ENCODE results near the gene BMP8A.

Gene BMP8A

GRCh38 chr1:39571178-39571483 is 79.7 kb downstream of the BMP8A start:
- DNase-seq (ENCODE audit: low spot score) = no peak

- no peak for DNase-seq (ENCODE audit: low spot score)
Observed at GRCh38 chr1:39572379-39573096, 81.1 kb downstream of the BMP8A start.

- DNase-seq (ENCODE audit: low spot score) = no peak
Observed at GRCh38 chr1:39573097-39573465, 81.6 kb downstream of the BMP8A start.

- DNase-seq (ENCODE audit: low spot score) = no peak
Observed at GRCh38 chr1:39573736-39574624, 82.5 kb downstream of the BMP8A start.

GRCh38 chr1:39574646-39575045 is 83.2 kb downstream of the BMP8A start:
- DNase-seq (ENCODE audit: low spot score) = no peak
